ENCODE results near the gene MIEF2.

GRCh38 chr17:18314059-18314730, 53.7 kb downstream of the MIEF2 start:
- TF ChIP-seq CTCF (IDR thresholded peaks at IDR 0.05; ENCODE audit: low read length), result no peak
- TF ChIP-seq EZH2 (IDR thresholded peaks at IDR 0.05; ENCODE audit: borderline replicate concordance, low read length), result no peak

All from OCI-LY1 (cell line).